22Rv1 (cell line): ENCODE results near the gene SLC3A2.

Experiments
- ZFX ChIP-seq: fragments of 450-650 bp; IDR thresholded peaks from 2 replicates; pipeline ENCODE4 v1.6.1; 2017; ENCODE audit warnings: antibody characterized with exemption, borderline replicate concordance
- TF ChIP-seq, protein P1 (sequence below): fragments of 450-650 bp; IDR thresholded peaks from 2 replicates; pipeline ENCODE4 v1.5.1; 2017; ENCODE audit warnings: mild to moderate bottlenecking

DNA sequence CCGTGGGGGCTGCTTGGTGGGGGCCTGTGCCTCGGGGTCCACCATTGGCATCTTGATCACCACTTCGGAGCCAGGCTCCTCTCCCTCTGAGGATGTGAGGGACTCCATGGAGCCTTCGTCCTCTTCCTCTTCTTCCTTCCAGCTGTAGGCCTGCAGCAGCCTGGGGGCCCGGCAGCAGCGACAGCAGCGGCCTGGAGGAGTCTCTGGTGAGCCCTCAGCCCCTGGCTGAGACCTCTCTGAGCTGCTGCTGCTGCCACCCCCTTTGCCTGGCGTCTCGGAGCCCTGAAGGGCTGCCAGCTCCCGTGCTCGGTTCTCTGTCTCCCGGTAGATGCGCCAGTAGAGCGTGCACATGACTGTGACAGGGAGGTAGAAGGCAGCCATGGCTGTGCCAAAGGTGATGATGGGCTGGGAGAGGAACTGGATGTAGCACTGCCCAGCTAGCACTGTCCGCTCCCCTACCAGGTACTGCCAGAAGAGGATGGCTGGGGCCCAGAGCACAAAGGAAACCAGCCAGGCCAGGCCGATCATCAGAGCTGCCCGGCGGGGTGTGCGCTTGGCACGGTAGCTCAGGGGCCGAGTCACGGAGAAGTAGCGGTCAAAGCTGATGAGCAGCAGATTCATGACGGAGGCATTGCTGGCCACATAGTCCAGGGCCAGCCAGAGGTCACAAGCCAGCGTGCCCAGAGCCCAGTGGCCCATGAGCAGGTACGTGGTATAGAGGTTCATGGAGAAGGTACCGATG, 29.6 kb downstream of the SLC3A2 start:
- TF ChIP-seq, protein P1, sequence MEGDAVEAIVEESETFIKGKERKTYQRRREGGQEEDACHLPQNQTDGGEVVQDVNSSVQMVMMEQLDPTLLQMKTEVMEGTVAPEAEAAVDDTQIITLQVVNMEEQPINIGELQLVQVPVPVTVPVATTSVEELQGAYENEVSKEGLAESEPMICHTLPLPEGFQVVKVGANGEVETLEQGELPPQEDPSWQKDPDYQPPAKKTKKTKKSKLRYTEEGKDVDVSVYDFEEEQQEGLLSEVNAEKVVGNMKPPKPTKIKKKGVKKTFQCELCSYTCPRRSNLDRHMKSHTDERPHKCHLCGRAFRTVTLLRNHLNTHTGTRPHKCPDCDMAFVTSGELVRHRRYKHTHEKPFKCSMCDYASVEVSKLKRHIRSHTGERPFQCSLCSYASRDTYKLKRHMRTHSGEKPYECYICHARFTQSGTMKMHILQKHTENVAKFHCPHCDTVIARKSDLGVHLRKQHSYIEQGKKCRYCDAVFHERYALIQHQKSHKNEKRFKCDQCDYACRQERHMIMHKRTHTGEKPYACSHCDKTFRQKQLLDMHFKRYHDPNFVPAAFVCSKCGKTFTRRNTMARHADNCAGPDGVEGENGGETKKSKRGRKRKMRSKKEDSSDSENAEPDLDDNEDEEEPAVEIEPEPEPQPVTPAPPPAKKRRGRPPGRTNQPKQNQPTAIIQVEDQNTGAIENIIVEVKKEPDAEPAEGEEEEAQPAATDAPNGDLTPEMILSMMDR = no peak
- no peak for TF ChIP-seq ZFX
